ENCODE data around the gene DHCR7.
A peak's percentile ranks its signal among the peaks of the same experiment; 100 is the strongest.

Gene DHCR7

DNA sequence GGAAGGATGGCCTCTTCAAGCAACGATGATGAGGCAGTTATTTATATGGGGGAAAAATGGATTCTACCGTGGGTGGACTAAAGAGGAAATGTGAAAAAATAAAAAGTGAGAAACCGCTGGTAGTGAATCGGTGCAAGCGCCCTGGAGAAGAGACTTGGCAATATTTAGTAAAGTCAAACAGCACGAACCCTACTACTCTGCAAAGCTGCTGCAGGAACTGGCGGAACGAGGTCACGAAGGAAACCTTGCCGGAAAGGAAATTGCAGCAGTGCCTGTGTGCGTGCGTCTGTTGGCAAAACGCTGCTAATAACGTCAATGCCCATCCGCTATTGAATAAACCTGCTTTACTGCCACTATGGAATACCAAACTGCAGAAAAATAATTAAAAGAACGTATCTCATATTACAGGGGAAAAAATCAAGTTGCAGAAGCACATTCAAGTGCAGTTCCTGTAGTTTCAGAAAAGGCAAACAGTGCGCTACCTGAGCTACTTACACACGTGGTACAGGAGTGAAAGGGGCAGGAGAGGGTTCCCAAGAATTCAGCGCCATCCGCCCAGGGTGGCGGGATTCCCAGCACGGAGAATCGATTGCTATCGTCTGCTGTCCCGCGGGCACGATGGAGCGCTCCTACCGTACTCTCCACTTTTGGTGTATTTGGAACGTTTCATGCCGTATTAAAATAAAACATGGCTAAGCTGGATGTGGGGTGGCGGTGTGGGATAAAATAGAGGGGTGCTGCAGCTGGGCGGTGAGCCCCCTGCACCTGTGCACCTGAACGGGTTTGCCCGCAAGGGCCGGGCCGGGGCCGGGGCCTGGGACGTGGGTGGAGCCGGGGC is 4.2 kb upstream of the DHCR7 start:
- DNase-seq (ENCODE audit: low spot score) = no peak

GRCh38 chr11:71451596-71452198 is 3.5 kb upstream of the DHCR7 start:
- no peak for DNase-seq (ENCODE audit: low spot score)
- no peak for TF ChIP-seq CTCF (IDR thresholded peaks at IDR 0.05; ENCODE audit: extremely low read depth, insufficient read depth, missing control alignments)
- in situ Hi-C loops (cut with MboI; ENCODE audit: low pct_unique_long_range_greater_than_20kb, low sequenced_read_pairs, unreplicated experiment) = no loop called here

More for the DNA sequence above, 4.2 kb upstream of the DHCR7 start:
- in situ Hi-C loops (cut with MboI; ENCODE audit: low pct_unique_long_range_greater_than_20kb, low sequenced_read_pairs, unreplicated experiment) = no loop called here
- TF ChIP-seq CTCF (IDR thresholded peaks at IDR 0.05; ENCODE audit: extremely low read depth, insufficient read depth, missing control alignments) = no peak

- in situ Hi-C loops (cut with MboI; ENCODE audit: low pct_unique_long_range_greater_than_20kb, low sequenced_read_pairs, unreplicated experiment) = no loop called here
- DNase-seq (ENCODE audit: low spot score) = no peak
- TF ChIP-seq CTCF (IDR thresholded peaks at IDR 0.05; ENCODE audit: extremely low read depth, insufficient read depth, missing control alignments) = no peak
Observed at GRCh38 chr11:71450939-71451338, 2.7 kb upstream of the DHCR7 start.

- no peak for DNase-seq (ENCODE audit: low spot score)
- in situ Hi-C loops (cut with MboI; ENCODE audit: low pct_unique_long_range_greater_than_20kb, low sequenced_read_pairs, unreplicated experiment) = no loop called here
Observed at GRCh38 chr11:71450507-71450906, 2.3 kb upstream of the DHCR7 start.

GRCh38 chr11:71449596-71449995 is 1.4 kb upstream of the DHCR7 start:
- no peak for DNase-seq (ENCODE audit: low spot score)
- no peak for TF ChIP-seq CTCF (IDR thresholded peaks at IDR 0.05; ENCODE audit: extremely low read depth, insufficient read depth, missing control alignments)
- in situ Hi-C loops (cut with MboI; ENCODE audit: low pct_unique_long_range_greater_than_20kb, low sequenced_read_pairs, unreplicated experiment) = no loop called here

More at GRCh38 chr11:71450507-71450906, 2.3 kb upstream of the DHCR7 start:
- no peak for TF ChIP-seq CTCF (IDR thresholded peaks at IDR 0.05; ENCODE audit: extremely low read depth, insufficient read depth, missing control alignments)

- DNase-seq (ENCODE audit: low spot score) = peak; percentile 59
- TF ChIP-seq CTCF (IDR thresholded peaks at IDR 0.05; ENCODE audit: extremely low read depth, insufficient read depth, missing control alignments) = no peak
- in situ Hi-C loops (cut with MboI; ENCODE audit: low pct_unique_long_range_greater_than_20kb, low sequenced_read_pairs, unreplicated experiment) = no loop called here
Observed at GRCh38 chr11:71447791-71448256, 369 bp downstream of the DHCR7 start.

All from GM13977 (cell line).